GM12878 (cell line): Measurements from ENCODE around the gene SIK1. TPM values are rescaled to one million over a fixed set of nuclear protein-coding genes. Genes with fewer than 3 reads are reported as not detected.
"Not testable (repeated sequence)": the region's sequence is repeated elsewhere in the genome, so short reads cannot be mapped to it uniquely, and the experiment has no call there.

Experiments
- ATAC-seq: fragments of 200-7000 bp; cut with Tn5 transposase; 3 replicates; pipeline ENCODE4 v1.9.1; 2020; ENCODE audit warnings: mild to moderate bottlenecking, moderate library complexity
- BruUV-seq: library from RNA; stranded (reverse); fragments of 400-500 nt; replicated peaks from 2 replicates; lab custom pipeline; 2021; lab: Mats Ljungman, UMichigan
- CTCF ChIA-PET: fragments of 300-600 bp; sonication (Branson Sonifier 250); formaldehyde crosslinking; extraction: SDS; loops from one replicate; lab custom pipeline; 2021; ENCODE audit warnings: inconsistent platforms; lab: Yijun Ruan, JAX
- POLR2A ChIA-PET: fragments of 350-600 bp; formaldehyde crosslinking; extraction: SDS; loops from one replicate; lab custom pipeline; 2021; ENCODE audit warnings: inconsistent platforms; lab: Charles Lee
- RAD21 ChIA-PET: fragments of 300-600 bp; sonication (Branson Sonifier 250); formaldehyde crosslinking; loops from one replicate; lab custom pipeline; 2023; ENCODE audit warnings: antibody characterized with exemption; ENCODE audit not compliant: unreplicated experiment; lab: Charles Lee
- SMC1A ChIA-PET: fragments of 300-600 bp; sonication (Branson Sonifier 250); formaldehyde crosslinking; loops from one replicate; lab custom pipeline; 2023; ENCODE audit not compliant: unreplicated experiment, uncharacterized antibody; lab: Charles Lee
- DNase-seq: peaks from one replicate; pipeline ENCODE4 v3.0.0-alpha.2; 2011; ENCODE audit warnings: low read depth, low spot score
- FAIRE-seq: peaks from 3 replicates; lab custom pipeline; 2011; peaks lifted over from hg19 to GRCh38; lab: Jason Lieb, UNC
- H2AFZ ChIP-seq: 2 replicates; pipeline ENCODE4 v1.6.0; 2011; ENCODE audit warnings: low read depth, low read length, control low read depth; ENCODE audit not compliant: control insufficient read depth
- H3K27ac ChIP-seq: 2 replicates; pipeline ENCODE4 v1.5.1; 2011; ENCODE audit warnings: control low read depth; ENCODE audit not compliant: control insufficient read depth, insufficient read depth
- H3K27me3 ChIP-seq, 2 experiments: replicated peaks in 1 of 2; 2 replicates each; pipeline versions ENCODE4 v1.6.0 to v1.6.1; 2011; ENCODE audit warnings: low read length in 1 of 2; ENCODE audit not compliant: control insufficient read depth in 2 of 2, insufficient read depth in 2 of 2
- H3K36me3 ChIP-seq, 2 experiments: 2 replicates each; pipeline ENCODE4 v1.5.1; 2011; ENCODE audit warnings: low read length in 1 of 2; ENCODE audit not compliant: control insufficient read depth in 2 of 2, insufficient read depth in 2 of 2
- H3K4me1 ChIP-seq: 2 replicates; pipeline ENCODE4 v1.6.1; 2011; ENCODE audit warnings: mild to moderate bottlenecking, low read length, moderate library complexity, mixed read lengths; ENCODE audit not compliant: control insufficient read depth, insufficient read depth
- H3K4me2 ChIP-seq: 2 replicates; pipeline ENCODE4 v1.6.0; 2011; ENCODE audit warnings: control low read depth; ENCODE audit not compliant: control insufficient read depth, insufficient read depth
- H3K4me3 ChIP-seq: fragments of 200-600 bp; sonication (generic); 2 replicates; pipeline ENCODE4 v1.5.1; 2016
- H3K79me2 ChIP-seq: 2 replicates; pipeline ENCODE4 v1.6.0; 2011; ENCODE audit warnings: low read length; ENCODE audit not compliant: control insufficient read depth, insufficient read depth
- H3K9ac ChIP-seq: 2 replicates; pipeline ENCODE4 v1.8.0; 2011; ENCODE audit warnings: low read length, control low read depth, mixed read lengths; ENCODE audit not compliant: control insufficient read depth, insufficient read depth
- H3K9me3 ChIP-seq: replicated peaks from 3 replicates; pipeline ENCODE4 v1.5.1; 2011; ENCODE audit warnings: mild to moderate bottlenecking, low read length; ENCODE audit not compliant: control insufficient read depth, insufficient read depth
- H4K20me1 ChIP-seq: 2 replicates; pipeline ENCODE4 v1.6.0; 2011; ENCODE audit not compliant: control insufficient read depth, insufficient read depth
- WGBS: methylation state at CpG from one replicate; pipeline ENCODE4 v1.1.6; 2016; ENCODE audit warnings: low lambda C conversion rate; ENCODE audit not compliant: insufficient replicate concordance, insufficient coverage; ENCODE audit errors: missing lambda C conversion rate; 5-methylcytosine and 5-hydroxymethylcytosine counted together
- in situ Hi-C: fragments of 300-500 bp; cut with MboI; formaldehyde crosslinking; loops from 9 replicates; pipeline ENCODE4 v1.14.3; 2018; ENCODE audit warnings: mixed read lengths
- intact Hi-C: fragments of 100-400 bp; cut with micrococcal nuclease; formaldehyde crosslinking; loops from one replicate; pipeline ENCODE4 v1.14.2; 2022; ENCODE audit not compliant: unreplicated experiment
- polyA plus RNA-seq, 11 experiments: library from polyadenylated mRNA; depleted of rRNA in 4 of 11; unstranded in 6 of 11; stranded (reverse) in 5 of 11; fragments of >200 nt; fragmentation: Nextera tagmentation in 4 of 11; fragmentation: Illumina TruSeq in 1 of 11; extraction: Ambion mirVana in 4 of 11; extraction: Trizol in 1 of 11; gene quantifications; 1 replicate in 1 of 11; 2 replicates in 10 of 11; pipeline versions ENCODE4 v1.2.1 to v1.2.3, GENCODE V29; 2011 to 2016; ENCODE audit warnings: inconsistent platforms in 2 of 11, missing spikeins in 2 of 11, low read depth in 1 of 11
- total RNA-seq, 4 experiments: library from RNA; depleted of rRNA in 3 of 4; stranded (reverse); fragments of >200 nt in 3 of 4; fragmentation: Illumina TruSeq in 1 of 4; extraction: Trizol in 1 of 4; gene quantifications; 2 replicates each; pipeline versions ENCODE4 v1.2.1 to v1.2.3, GENCODE V29; 2013 to 2021

Gene SIK1
- total and polyA plus RNA-seq, 10 of the 15 experiments (the other 5 are each of a cell fraction or from before 2014, with no cell fraction given): 0.03 to 7.3 (median 2.1) TPM; not detected in 2

GRCh38 chr21:43398533-43398932, 28.4 kb downstream of the SIK1 start:
- H3K4me3 ChIP-seq, CTCF ChIA-PET, H3K27me3 ChIP-seq, intact Hi-C loops, in situ Hi-C loops, SMC1A ChIA-PET, H3K9me3 ChIP-seq, H3K4me2 ChIP-seq, H2AFZ ChIP-seq, H3K4me1 ChIP-seq, POLR2A ChIA-PET, RAD21 ChIA-PET, H4K20me1 ChIP-seq, H3K27ac ChIP-seq, DNase-seq, H3K9ac ChIP-seq, H3K36me3 ChIP-seq, BruUV-seq, H3K79me2 ChIP-seq: not testable (repeated sequence)
- peak; percentile 33 for ATAC-seq
- no CpG with 5 or more reads among the region's 12 CpGs for WGBS
- peak; percentile 85 for FAIRE-seq

- H3K27ac ChIP-seq, intact Hi-C loops, H3K4me2 ChIP-seq, SMC1A ChIA-PET, POLR2A ChIA-PET, H3K4me3 ChIP-seq, H3K27me3 ChIP-seq, H3K9me3 ChIP-seq, H3K4me1 ChIP-seq, DNase-seq, ATAC-seq, H3K36me3 ChIP-seq, H3K79me2 ChIP-seq, BruUV-seq, CTCF ChIA-PET, H4K20me1 ChIP-seq, H3K9ac ChIP-seq, in situ Hi-C loops, H2AFZ ChIP-seq, FAIRE-seq, RAD21 ChIA-PET: not testable (repeated sequence)
- no CpG with 5 or more reads among the region's 3 CpGs for WGBS
Observed at GRCh38 chr21:43398000-43398399, 28.9 kb downstream of the SIK1 start.

- H4K20me1 ChIP-seq, RAD21 ChIA-PET: not testable (repeated sequence)
Observed at GRCh38 chr21:43397439-43397808, 29.5 kb downstream of the SIK1 start.

GRCh38 chr21:43396788-43397438, 30.0 kb downstream of the SIK1 start:
- H3K36me3 ChIP-seq, H3K4me3 ChIP-seq, H3K79me2 ChIP-seq, H3K9me3 ChIP-seq, H4K20me1 ChIP-seq, intact Hi-C loops, BruUV-seq, CTCF ChIA-PET, H2AFZ ChIP-seq, H3K27me3 ChIP-seq, H3K4me1 ChIP-seq, H3K9ac ChIP-seq, FAIRE-seq, ATAC-seq, in situ Hi-C loops, RAD21 ChIA-PET, SMC1A ChIA-PET, POLR2A ChIA-PET, H3K4me2 ChIP-seq, H3K27ac ChIP-seq, DNase-seq: not testable (repeated sequence)
- no CpG with 5 or more reads among the region's 27 CpGs for WGBS

More at GRCh38 chr21:43397439-43397808, 29.5 kb downstream of the SIK1 start:
- no CpG with 5 or more reads among the region's 15 CpGs for WGBS
- H3K4me3 ChIP-seq, H3K9ac ChIP-seq, in situ Hi-C loops, FAIRE-seq, ATAC-seq, POLR2A ChIA-PET, intact Hi-C loops, H3K27me3 ChIP-seq, H2AFZ ChIP-seq, H3K36me3 ChIP-seq, H3K27ac ChIP-seq, DNase-seq, H3K9me3 ChIP-seq, H3K4me1 ChIP-seq, H3K79me2 ChIP-seq, CTCF ChIA-PET, SMC1A ChIA-PET, BruUV-seq, H3K4me2 ChIP-seq: not testable (repeated sequence)
